NCI-H748 (cell line): Measurements from ENCODE around the gene DGAT2.

ENCODE experiments used
- DNase-seq: peaks from one replicate; lab custom pipeline; 2025; ENCODE audit not compliant: unreplicated experiment; lab: John Stamatoyannopoulos, UW

DGAT2 gene

GRCh38 chr11:75779960-75780359 is 11.4 kb downstream of the DGAT2 start:
- no peak for DNase-seq

GRCh38 chr11:75780888-75781287 is 12.3 kb downstream of the DGAT2 start:
- DNase-seq, result no peak

- DNase-seq, result no peak
Measured at GRCh38 chr11:75781296-75781695, 12.7 kb downstream of the DGAT2 start.

- DNase-seq, result no peak
Measured at GRCh38 chr11:75781831-75782230, 13.3 kb downstream of the DGAT2 start.

- no peak for DNase-seq
Measured at GRCh38 chr11:75782540-75783263, 14.1 kb downstream of the DGAT2 start.

GRCh38 chr11:75783416-75784084 is 15.0 kb downstream of the DGAT2 start:
- no peak for DNase-seq

- no peak for DNase-seq
Measured at GRCh38 chr11:75784085-75784478, 15.5 kb downstream of the DGAT2 start.

- no peak for DNase-seq
Measured at GRCh38 chr11:75784506-75784905, 15.9 kb downstream of the DGAT2 start.

GRCh38 chr11:75785187-75785586 is 16.6 kb downstream of the DGAT2 start:
- DNase-seq, result no peak

- no peak for DNase-seq
Measured at GRCh38 chr11:75786101-75786736, 17.6 kb downstream of the DGAT2 start.

- DNase-seq, result no peak
Measured at GRCh38 chr11:75789521-75789920, 20.9 kb downstream of the DGAT2 start.

- no peak for DNase-seq
Measured at GRCh38 chr11:75790986-75791385, 22.4 kb downstream of the DGAT2 start.

GRCh38 chr11:75792127-75792731 is 23.7 kb downstream of the DGAT2 start:
- DNase-seq, result no peak

GRCh38 chr11:75792997-75793800 is 24.6 kb downstream of the DGAT2 start:
- DNase-seq, result no peak

GRCh38 chr11:75793966-75794365 is 25.4 kb downstream of the DGAT2 start:
- no peak for DNase-seq

GRCh38 chr11:75795276-75796090 is 26.9 kb downstream of the DGAT2 start:
- no peak for DNase-seq

GRCh38 chr11:75796091-75796435 is 27.5 kb downstream of the DGAT2 start:
- no peak for DNase-seq

- no peak for DNase-seq
Measured at GRCh38 chr11:75797116-75797515, 28.5 kb downstream of the DGAT2 start.

GRCh38 chr11:75797792-75798191 is 29.2 kb downstream of the DGAT2 start:
- DNase-seq, result no peak

GRCh38 chr11:75800136-75800675 is 31.6 kb downstream of the DGAT2 start:
- DNase-seq, result no peak
